Measurements from ENCODE around the gene C5AR1. TPM values are rescaled to one million over a fixed set of nuclear protein-coding genes. Genes with fewer than 3 reads are reported as not detected.
"Not testable (repeated sequence)": the region's sequence is repeated elsewhere in the genome, so short reads cannot be mapped to it uniquely, and the experiment has no call there.

The C5AR1 gene
- 0.48 and 0.65 TPM in 2 replicates for total RNA-seq
- long read RNA-seq = 0 reads

- Mint-ChIP-seq H3K4me1 (ENCODE audit: unreplicated experiment) (peaks cover 31% of the 10 kb centered on the region), H3K27me3 (ENCODE audit: unreplicated experiment) (no peaks in the 10 kb centered on the region), H3K27ac (ENCODE audit: unreplicated experiment) (no peak within 1 kb of the TSS), H3K9me3 (ENCODE audit: unreplicated experiment) (no peaks in the 10 kb centered on the region), H3K4me3 (ENCODE audit: unreplicated experiment) (no peak within 1 kb of the TSS), H3K36me3 (ENCODE audit: unreplicated experiment) (no peaks in the 10 kb centered on the region)
- TF ChIP-seq CTCF (IDR thresholded peaks at IDR 0.05) = no peak
- no peak for DNase-seq (ENCODE audit: extremely low spot score, unreplicated experiment)
Measured at GRCh38 chr19:47309608-47310007, at the start of gene C5AR1. Gene C5AR1 (plus strand): TSS chr19:47309861. CDS start chr19:47309896, 35 bp downstream.

- Mint-ChIP-seq H3K36me3 (ENCODE audit: unreplicated experiment) (peaks cover 47% of the 10 kb centered on the region), H3K4me3 (ENCODE audit: unreplicated experiment) (no peak overlapping the region), H3K4me1 (ENCODE audit: unreplicated experiment) (peaks cover 41% of the 10 kb centered on the region), H3K27me3 (ENCODE audit: unreplicated experiment) (no peaks in the 10 kb centered on the region), H3K27ac (ENCODE audit: unreplicated experiment) (peak overlapping the region; percentile 31), H3K9me3 (ENCODE audit: unreplicated experiment) (no peaks in the 10 kb centered on the region)
- no peak for DNase-seq (ENCODE audit: extremely low spot score, unreplicated experiment)
- no peak for TF ChIP-seq CTCF (IDR thresholded peaks at IDR 0.05)
Measured at GRCh38 chr19:47260476-47260875, 49.2 kb upstream of the C5AR1 start.

GRCh38 chr19:47261946-47262793 is 47.5 kb upstream of the C5AR1 start:
- not testable (repeated sequence) for H3K9me3 Mint-ChIP-seq (ENCODE audit: unreplicated experiment); H3K27me3 Mint-ChIP-seq (ENCODE audit: unreplicated experiment); DNase-seq (ENCODE audit: extremely low spot score, unreplicated experiment); H3K4me3 Mint-ChIP-seq (ENCODE audit: unreplicated experiment); H3K27ac Mint-ChIP-seq (ENCODE audit: unreplicated experiment)
- Mint-ChIP-seq H3K36me3 (ENCODE audit: unreplicated experiment) (peaks cover 47% of the 10 kb centered on the region), H3K4me1 (ENCODE audit: unreplicated experiment) (peaks cover 36% of the 10 kb centered on the region)

- Mint-ChIP-seq H3K36me3 (ENCODE audit: unreplicated experiment) (peaks cover 34% of the 10 kb centered on the region), H3K4me3 (ENCODE audit: unreplicated experiment) (no peak overlapping the region), H3K9me3 (ENCODE audit: unreplicated experiment) (no peaks in the 10 kb centered on the region), H3K27me3 (ENCODE audit: unreplicated experiment) (no peaks in the 10 kb centered on the region), H3K27ac (ENCODE audit: unreplicated experiment) (no peak overlapping the region), H3K4me1 (ENCODE audit: unreplicated experiment) (peaks cover 12% of the 10 kb centered on the region)
- no peak for TF ChIP-seq CTCF (IDR thresholded peaks at IDR 0.05)
- DNase-seq (ENCODE audit: extremely low spot score, unreplicated experiment) = no peak
Measured at GRCh38 chr19:47264629-47265028, 45.0 kb upstream of the C5AR1 start.

- Mint-ChIP-seq H3K4me3 (ENCODE audit: unreplicated experiment) (no peak overlapping the region), H3K9me3 (ENCODE audit: unreplicated experiment) (no peaks in the 10 kb centered on the region), H3K4me1 (ENCODE audit: unreplicated experiment) (peaks cover 2% of the 10 kb centered on the region), H3K36me3 (ENCODE audit: unreplicated experiment) (peaks cover 30% of the 10 kb centered on the region), H3K27me3 (ENCODE audit: unreplicated experiment) (no peaks in the 10 kb centered on the region), H3K27ac (ENCODE audit: unreplicated experiment) (no peak overlapping the region)
- TF ChIP-seq CTCF (IDR thresholded peaks at IDR 0.05) = no peak
- no peak for DNase-seq (ENCODE audit: extremely low spot score, unreplicated experiment)
Measured at GRCh38 chr19:47266401-47266941, 43.2 kb upstream of the C5AR1 start.

Data from osteocyte (in vitro differentiated cells).